Chondrocyte (in vitro differentiated cells): ENCODE results near the gene FMNL3. TPM values are rescaled to one million over a fixed set of nuclear protein-coding genes. Genes with fewer than 3 reads are reported as not detected.

Experiments
- DNase-seq: peaks from one replicate; pipeline ENCODE4 v3.0.0; 2021; ENCODE audit warnings: mixed read lengths, low spot score
- H3K27ac Mint-ChIP-seq: one replicate; pipeline ENCODE4 v1.8.0; 2021; ENCODE audit warnings: mild to moderate bottlenecking, moderate library complexity, mixed read lengths; ENCODE audit not compliant: unreplicated experiment
- H3K27me3 Mint-ChIP-seq: 2 replicates; pipeline ENCODE4 v1.8.0; 2021; ENCODE audit warnings: low read depth, mixed read lengths
- H3K36me3 Mint-ChIP-seq: 2 replicates; pipeline ENCODE4 v1.8.0; 2021; ENCODE audit warnings: low read depth, mixed read lengths
- H3K4me1 Mint-ChIP-seq: 2 replicates; pipeline ENCODE4 v1.8.0; 2021; ENCODE audit warnings: low read depth, mild to moderate bottlenecking, mixed read lengths
- H3K4me3 Mint-ChIP-seq: one replicate; pipeline ENCODE4 v1.8.0; 2021; ENCODE audit warnings: mild to moderate bottlenecking, moderate library complexity, mixed read lengths; ENCODE audit not compliant: unreplicated experiment
- H3K9me3 Mint-ChIP-seq: 2 replicates; pipeline ENCODE4 v1.8.0; 2021; ENCODE audit warnings: low read depth, mixed read lengths
- CTCF ChIP-seq: fragments of 200-600 bp; sonication (generic); IDR thresholded peaks from 2 replicates; pipeline ENCODE4 v1.5.0; 2021; ENCODE audit warnings: antibody characterized with exemption, mild to moderate bottlenecking, moderate library complexity
- total RNA-seq: library from RNA; stranded (reverse); gene quantifications from 3 replicates; pipeline ENCODE4 v1.2.1, GENCODE V29; 2021

FMNL3 gene
- total RNA-seq, 1 donor from 2014 or later = 55.6 TPM

GRCh38 chr12:49632986-49633702, 74.1 kb downstream of the FMNL3 start:
- H3K4me3 Mint-ChIP-seq = no peak overlapping the region
- H3K36me3 Mint-ChIP-seq = peaks cover 2% of the 10 kb centered on the region
- no peak for TF ChIP-seq CTCF
- peaks cover 20% of the 10 kb centered on the region for H3K4me1 Mint-ChIP-seq
- H3K27me3 Mint-ChIP-seq = no peaks in the 10 kb centered on the region
- DNase-seq = no peak
- no peak overlapping the region for H3K27ac Mint-ChIP-seq
- H3K9me3 Mint-ChIP-seq = no peaks in the 10 kb centered on the region

GRCh38 chr12:49632401-49632800, 74.8 kb downstream of the FMNL3 start:
- no peaks in the 10 kb centered on the region for H3K27me3 Mint-ChIP-seq
- H3K27ac Mint-ChIP-seq = no peak overlapping the region
- TF ChIP-seq CTCF = no peak
- H3K9me3 Mint-ChIP-seq = no peaks in the 10 kb centered on the region
- no peak for DNase-seq
- H3K4me1 Mint-ChIP-seq = peaks cover 14% of the 10 kb centered on the region
- H3K36me3 Mint-ChIP-seq = peaks cover 2% of the 10 kb centered on the region
- no peak overlapping the region for H3K4me3 Mint-ChIP-seq

GRCh38 chr12:49631336-49631907, 75.8 kb downstream of the FMNL3 start:
- no peaks in the 10 kb centered on the region for H3K9me3 Mint-ChIP-seq
- peaks cover 2% of the 10 kb centered on the region for H3K36me3 Mint-ChIP-seq
- no peak overlapping the region for H3K27ac Mint-ChIP-seq
- no peak overlapping the region for H3K4me3 Mint-ChIP-seq
- peaks cover 6% of the 10 kb centered on the region for H3K4me1 Mint-ChIP-seq
- TF ChIP-seq CTCF = no peak
- DNase-seq = no peak
- no peaks in the 10 kb centered on the region for H3K27me3 Mint-ChIP-seq

GRCh38 chr12:49627752-49628360, 79.3 kb downstream of the FMNL3 start:
- H3K4me1 Mint-ChIP-seq = peaks cover 15% of the 10 kb centered on the region
- no peaks in the 10 kb centered on the region for H3K36me3 Mint-ChIP-seq
- no peak overlapping the region for H3K27ac Mint-ChIP-seq
- DNase-seq = no peak
- TF ChIP-seq CTCF = no peak
- H3K4me3 Mint-ChIP-seq = no peak overlapping the region
- no peaks in the 10 kb centered on the region for H3K9me3 Mint-ChIP-seq
- no peaks in the 10 kb centered on the region for H3K27me3 Mint-ChIP-seq

- no peak for DNase-seq
- Mint-ChIP-seq H3K27ac (no peak overlapping the region), H3K4me1 (peaks cover 20% of the 10 kb centered on the region), H3K27me3 (no peaks in the 10 kb centered on the region), H3K4me3 (no peak overlapping the region), H3K9me3 (no peaks in the 10 kb centered on the region), H3K36me3 (no peaks in the 10 kb centered on the region)
- TF ChIP-seq CTCF = no peak
These were observed 80.4 kb downstream of the FMNL3 start for GRCh38 chr12:49626836-49627235.
